Endothelial cell of umbilical vein (primary cell): ENCODE results near the gene S100A16. TPM values are rescaled to one million over a fixed set of nuclear protein-coding genes. Genes with fewer than 3 reads are reported as not detected.

Source experiments
- BruUV-seq: library from RNA; stranded (reverse); fragments of 400-500 nt; replicated peaks from 2 replicates; lab custom pipeline; 2021; lab: Mats Ljungman, UMichigan
- CTCF ChIA-PET: fragments of 300-600, 350-600 bp; sonication (Branson Sonifier 250); formaldehyde crosslinking; loops from one replicate; lab custom pipeline; 2021; ENCODE audit warnings: antibody characterized with exemption, inconsistent platforms; lab: Charles Lee
- POLR2A ChIA-PET: fragments of 300-600, 350-600 bp; sonication (Branson Sonifier 250); formaldehyde crosslinking; loops from one replicate; lab custom pipeline; 2021; ENCODE audit warnings: antibody characterized with exemption, inconsistent platforms; lab: Charles Lee
- DNase-seq: peaks from one replicate; pipeline ENCODE4 v3.0.0-alpha.2; 2011; ENCODE audit warnings: low read depth, low spot score
- FAIRE-seq: peaks from 2 replicates; lab custom pipeline; 2011; peaks lifted over from hg19 to GRCh38; lab: Jason Lieb, UNC
- H2AFZ ChIP-seq: 2 replicates; pipeline ENCODE4 v1.6.0; 2012; ENCODE audit warnings: low read depth, low read length, control low read depth, inconsistent platforms
- H3K27ac ChIP-seq: 2 replicates; pipeline ENCODE4 v1.5.1; 2011; ENCODE audit warnings: low read depth, mild to moderate bottlenecking, control low read depth, low read length, moderate library complexity; ENCODE audit not compliant: insufficient read depth
- H3K27me3 ChIP-seq, 2 experiments: 2 replicates each; pipeline versions ENCODE4 v1.6.0 to v1.6.1; 2011; ENCODE audit warnings: low read length in 2 of 2, mixed read lengths in 1 of 2; ENCODE audit not compliant: control insufficient read depth in 2 of 2, insufficient read depth in 2 of 2
- H3K36me3 ChIP-seq, 2 experiments: 2 replicates in 1 of 2; 3 replicates in 1 of 2; pipeline ENCODE4 v1.5.1; 2011; ENCODE audit warnings: low read length in 2 of 2, mild to moderate bottlenecking in 1 of 2, moderate library complexity in 1 of 2; ENCODE audit not compliant: control insufficient read depth in 2 of 2, insufficient read depth in 2 of 2; ENCODE audit errors: extremely low read depth in 1 of 2
- H3K4me1 ChIP-seq: 3 replicates; pipeline ENCODE4 v1.5.1; 2011; ENCODE audit warnings: mild to moderate bottlenecking, low read length; ENCODE audit not compliant: control insufficient read depth, insufficient read depth; ENCODE audit errors: extremely low read depth
- H3K4me2 ChIP-seq: 2 replicates; pipeline ENCODE4 v1.6.1; 2011; ENCODE audit warnings: low read length, control low read depth, mixed read lengths; ENCODE audit not compliant: insufficient read depth
- H3K4me3 ChIP-seq, 3 experiments: fragments of 200-600 bp in 1 of 3; sonication (generic), shearing (Covaris generic) in 1 of 3; replicated peaks in 1 of 3; 2 replicates each; pipeline ENCODE4 v1.5.1; 2011 to 2016; ENCODE audit warnings: control low read depth in 3 of 3, low read length in 3 of 3, mild to moderate bottlenecking in 2 of 3, inconsistent platforms in 1 of 3, low read depth in 1 of 3, moderate library complexity in 1 of 3; ENCODE audit not compliant: insufficient read depth in 1 of 3
- H3K79me2 ChIP-seq: 2 replicates; pipeline ENCODE4 v1.6.0; 2012; ENCODE audit warnings: low read length, inconsistent platforms; ENCODE audit not compliant: control insufficient read depth, insufficient read depth
- H3K9ac ChIP-seq: replicated peaks from 2 replicates; pipeline ENCODE3; 2011; ENCODE audit warnings: low read length, control low read depth; ENCODE audit not compliant: insufficient read depth; ENCODE audit errors: extremely low read depth
- H3K9me1 ChIP-seq: replicated peaks from 3 replicates; pipeline ENCODE4 v1.6.0; 2011; ENCODE audit warnings: mild to moderate bottlenecking, low read length; ENCODE audit not compliant: control insufficient read depth, insufficient read depth; ENCODE audit errors: extremely low read depth
- H3K9me3 ChIP-seq: replicated peaks from 2 replicates; pipeline ENCODE4 v1.5.1; 2012; ENCODE audit warnings: low read length, inconsistent platforms; ENCODE audit not compliant: control insufficient read depth, insufficient read depth
- H4K20me1 ChIP-seq: replicated peaks from 2 replicates; pipeline ENCODE3; 2011; ENCODE audit warnings: mild to moderate bottlenecking, low read length; ENCODE audit not compliant: control insufficient read depth, insufficient read depth; ENCODE audit errors: extremely low read depth
- FOS ChIP-seq: IDR thresholded peaks from 2 replicates; pipeline ENCODE4 v1.6.1; 2011; ENCODE audit warnings: mild to moderate bottlenecking, low read length, moderate library complexity, borderline replicate concordance; ENCODE audit not compliant: insufficient read depth
- GATA2 ChIP-seq: IDR thresholded peaks from 2 replicates; pipeline ENCODE4 v1.7.0; 2011; ENCODE audit warnings: low read depth, mild to moderate bottlenecking, moderate library complexity, mixed read lengths, low read length; ENCODE audit not compliant: insufficient read length, insufficient read depth
- JUN ChIP-seq: IDR thresholded peaks from 2 replicates; pipeline ENCODE4 v1.6.1; 2011; ENCODE audit warnings: borderline replicate concordance, low read depth; ENCODE audit not compliant: insufficient read length, insufficient read depth
- POLR2A ChIP-seq: IDR thresholded peaks from 2 replicates; pipeline ENCODE4 v1.6.1; 2012; ENCODE audit warnings: low read depth, mild to moderate bottlenecking, control low read depth, low read length
- POLR2AphosphoS5 ChIP-seq: IDR thresholded peaks from 2 replicates; pipeline ENCODE4 v1.6.1; 2012; ENCODE audit warnings: low read depth, mild to moderate bottlenecking, control low read depth, low read length, moderate library complexity; ENCODE audit not compliant: insufficient read depth
- dilution Hi-C: fragments of 300-500 bp; cut with MboI; formaldehyde crosslinking; loops from one replicate; pipeline ENCODE4 v1.15.0; 2019; ENCODE audit warnings: low sequenced_read_pairs; ENCODE audit not compliant: extremely low pct_ligation_motif_present
- intact Hi-C: fragments of 100-400 bp; cut with micrococcal nuclease; formaldehyde crosslinking; loops from one replicate; pipeline ENCODE4 v1.10.0; 2022
- polyA plus RNA-seq, 4 experiments: library from polyadenylated mRNA; depleted of rRNA in 3 of 4; stranded (reverse) in 3 of 4; unstranded in 1 of 4; fragments of >200 nt; gene quantifications; 2 replicates each; pipeline versions ENCODE4 v1.2.1 to v1.2.3, GENCODE V29; 2011 to 2012; ENCODE audit warnings: missing spikeins in 1 of 4
- total RNA-seq: library from RNA; stranded (reverse); gene quantifications from 2 replicates; pipeline ENCODE4 v1.2.3, GENCODE V29; 2021
- TF ChIP-seq, protein P1 (sequence below), 2 donors: IDR thresholded peaks; 1 replicate in 1 of 2; 2 replicates in 1 of 2; pipeline ENCODE4 v1.5.1; 2011; ENCODE audit warnings: low read length in 2 of 2, mild to moderate bottlenecking in 2 of 2, moderate library complexity in 2 of 2, control low read depth in 1 of 2, inconsistent platforms in 1 of 2, low read depth in 1 of 2; ENCODE audit not compliant: insufficient read depth in 1 of 2; ENCODE audit errors: extremely low read depth in 1 of 2

The S100A16 gene
- total and polyA plus RNA-seq, 2 donors (not counting 3 experiments of a cell fraction or from before 2014, with no cell fraction given), result 701 to 1,770 TPM

DNA sequence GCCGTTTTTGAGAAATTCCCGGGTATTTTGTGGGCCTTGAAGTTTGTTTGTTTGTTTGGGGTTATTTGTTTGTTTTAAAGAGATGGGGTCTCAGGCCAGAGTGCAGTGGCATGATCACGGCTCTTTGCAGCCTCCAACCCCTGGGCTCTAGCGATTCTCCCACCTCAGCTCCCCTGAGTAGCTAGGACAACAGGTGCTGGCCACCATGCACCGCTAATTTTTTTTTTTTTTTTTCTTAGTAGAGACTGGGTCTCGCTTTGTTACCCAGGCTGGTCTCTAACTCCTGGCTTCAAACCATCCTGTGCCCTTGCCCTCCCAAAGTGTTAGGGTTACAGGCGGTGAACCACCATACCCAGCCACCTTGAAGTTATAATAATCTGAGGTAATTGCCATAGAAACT lies 22.9 kb upstream of the S100A16 start:
- intact Hi-C loops, result loop anchor here (2.0 kb wide), 1 partner anchor 23 kb away; the partner anchor contains the start of gene SNAPIN

More for the DNA sequence above, 22.9 kb upstream of the S100A16 start:
- ChIA-PET POLR2A (interaction anchor here (0.7 kb wide), 1 partner anchor 27 kb away, joined by 5 read pairs; no protein-coding TSS in a partner anchor), CTCF (interaction anchor here (2.5 kb wide), 1 partner anchor 63 kb away, joined by 29 read pairs; no protein-coding TSS in a partner anchor)
- Histone ChIP-seq H3K79me2 (peaks cover 47% of the 10 kb centered on the region), H3K36me3 (peaks cover 17 to 18% of the 10 kb centered on the region in 2 experiments), H3K27me3 (no peaks in the 10 kb centered on the region), H3K9me1 (no peaks in the 10 kb centered on the region), H3K9me3 (no peaks in the 10 kb centered on the region), H3K9ac (no peak overlapping the region), H2AFZ (no peak overlapping the region), H4K20me1 (no peaks in the 10 kb centered on the region), H3K4me2 (no peak overlapping the region), H3K27ac (no peak overlapping the region), H3K4me3 (no peak overlapping the region), H3K4me1 (peaks cover 11% of the 10 kb centered on the region)
- no peak for DNase-seq
- BruUV-seq, result no TSS peak
- dilution Hi-C loops, result no loop called here
- no peak for TF ChIP-seq POLR2AphosphoS5
- TF ChIP-seq GATA2, result no peak
- TF ChIP-seq JUN, result no peak
- TF ChIP-seq, protein P1, sequence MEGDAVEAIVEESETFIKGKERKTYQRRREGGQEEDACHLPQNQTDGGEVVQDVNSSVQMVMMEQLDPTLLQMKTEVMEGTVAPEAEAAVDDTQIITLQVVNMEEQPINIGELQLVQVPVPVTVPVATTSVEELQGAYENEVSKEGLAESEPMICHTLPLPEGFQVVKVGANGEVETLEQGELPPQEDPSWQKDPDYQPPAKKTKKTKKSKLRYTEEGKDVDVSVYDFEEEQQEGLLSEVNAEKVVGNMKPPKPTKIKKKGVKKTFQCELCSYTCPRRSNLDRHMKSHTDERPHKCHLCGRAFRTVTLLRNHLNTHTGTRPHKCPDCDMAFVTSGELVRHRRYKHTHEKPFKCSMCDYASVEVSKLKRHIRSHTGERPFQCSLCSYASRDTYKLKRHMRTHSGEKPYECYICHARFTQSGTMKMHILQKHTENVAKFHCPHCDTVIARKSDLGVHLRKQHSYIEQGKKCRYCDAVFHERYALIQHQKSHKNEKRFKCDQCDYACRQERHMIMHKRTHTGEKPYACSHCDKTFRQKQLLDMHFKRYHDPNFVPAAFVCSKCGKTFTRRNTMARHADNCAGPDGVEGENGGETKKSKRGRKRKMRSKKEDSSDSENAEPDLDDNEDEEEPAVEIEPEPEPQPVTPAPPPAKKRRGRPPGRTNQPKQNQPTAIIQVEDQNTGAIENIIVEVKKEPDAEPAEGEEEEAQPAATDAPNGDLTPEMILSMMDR (IDR thresholded peaks at IDR 0.05; ENCODE audit: extremely low read depth in 1 of 2, insufficient read depth in 1 of 2, low read depth in 1 of 2, low read length in 2 of 2), result no peak
- TF ChIP-seq FOS, result no peak
- no peak for TF ChIP-seq POLR2A
- FAIRE-seq, result no peak
